Colon (tissue), 2 donors: Measurements from ENCODE around the gene CSGALNACT2.

Experiments
- FAIRE-seq: peaks from 2 replicates; lab custom pipeline; 2012; peaks lifted over from hg19 to GRCh38; lab: Jason Lieb, UNC
- donor health status: control.
- donor health status: control.

CSGALNACT2 gene

GRCh38 chr10:43190289-43190688 lies 52.0 kb downstream of the CSGALNACT2 start:
- FAIRE-seq, result no peak

DNA sequence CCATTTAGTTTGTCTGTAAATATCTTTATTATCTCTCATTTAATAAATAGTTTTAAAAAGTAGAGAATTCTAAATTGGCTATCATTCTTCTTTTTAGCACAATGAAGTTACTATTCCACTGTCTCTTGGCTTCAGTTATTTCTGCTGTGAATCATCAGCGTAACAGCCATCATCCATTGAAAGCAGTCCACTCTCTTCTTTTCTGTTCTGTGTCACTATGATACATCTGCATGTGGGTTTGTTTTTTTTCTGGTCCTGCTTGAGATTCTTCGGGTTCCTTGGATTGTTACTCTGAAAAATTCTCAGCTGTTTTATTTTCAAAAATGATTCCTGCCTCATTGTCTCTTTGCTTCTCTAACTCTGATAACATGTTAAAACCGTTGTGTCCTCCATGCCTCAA lies 52.5 kb downstream of the CSGALNACT2 start:
- FAIRE-seq, result no peak

GRCh38 chr10:43192884-43193283 lies 54.6 kb downstream of the CSGALNACT2 start:
- no peak for FAIRE-seq

DNA sequence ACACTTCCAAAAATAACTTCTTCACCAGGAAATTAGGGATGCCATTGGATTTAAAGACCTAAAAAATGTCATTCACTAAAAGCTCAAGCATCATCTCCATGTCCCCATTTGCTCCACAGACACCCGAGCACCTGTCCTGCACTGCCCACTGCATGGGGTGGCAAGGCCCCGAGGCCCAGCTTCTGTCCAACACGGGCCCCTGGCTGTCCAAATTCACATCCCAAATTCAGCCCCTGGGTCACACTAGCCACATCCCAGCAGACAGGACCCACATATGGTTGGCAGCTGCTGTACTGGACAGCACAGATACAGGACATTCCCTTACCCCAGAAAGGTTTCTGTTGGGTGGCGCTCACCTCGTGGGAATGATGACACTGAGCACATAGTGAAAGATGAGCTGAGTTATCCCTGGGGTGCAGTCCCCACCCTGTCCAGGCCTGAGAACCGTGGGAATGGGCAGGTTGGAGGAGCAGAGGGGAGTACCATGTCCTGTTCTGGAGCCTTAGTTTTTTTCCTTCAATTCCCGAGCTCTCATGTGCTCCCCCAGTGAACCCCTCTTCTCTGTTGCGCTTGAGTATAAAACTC lies 55.3 kb downstream of the CSGALNACT2 start:
- FAIRE-seq, result no peak

- FAIRE-seq, result no peak
Measured at GRCh38 chr10:43194266-43194665, 56.0 kb downstream of the CSGALNACT2 start.

- FAIRE-seq, result no peak
Measured at GRCh38 chr10:43194859-43195258, 56.6 kb downstream of the CSGALNACT2 start.

GRCh38 chr10:43195557-43195956 lies 57.3 kb downstream of the CSGALNACT2 start:
- FAIRE-seq, result no peak

DNA sequence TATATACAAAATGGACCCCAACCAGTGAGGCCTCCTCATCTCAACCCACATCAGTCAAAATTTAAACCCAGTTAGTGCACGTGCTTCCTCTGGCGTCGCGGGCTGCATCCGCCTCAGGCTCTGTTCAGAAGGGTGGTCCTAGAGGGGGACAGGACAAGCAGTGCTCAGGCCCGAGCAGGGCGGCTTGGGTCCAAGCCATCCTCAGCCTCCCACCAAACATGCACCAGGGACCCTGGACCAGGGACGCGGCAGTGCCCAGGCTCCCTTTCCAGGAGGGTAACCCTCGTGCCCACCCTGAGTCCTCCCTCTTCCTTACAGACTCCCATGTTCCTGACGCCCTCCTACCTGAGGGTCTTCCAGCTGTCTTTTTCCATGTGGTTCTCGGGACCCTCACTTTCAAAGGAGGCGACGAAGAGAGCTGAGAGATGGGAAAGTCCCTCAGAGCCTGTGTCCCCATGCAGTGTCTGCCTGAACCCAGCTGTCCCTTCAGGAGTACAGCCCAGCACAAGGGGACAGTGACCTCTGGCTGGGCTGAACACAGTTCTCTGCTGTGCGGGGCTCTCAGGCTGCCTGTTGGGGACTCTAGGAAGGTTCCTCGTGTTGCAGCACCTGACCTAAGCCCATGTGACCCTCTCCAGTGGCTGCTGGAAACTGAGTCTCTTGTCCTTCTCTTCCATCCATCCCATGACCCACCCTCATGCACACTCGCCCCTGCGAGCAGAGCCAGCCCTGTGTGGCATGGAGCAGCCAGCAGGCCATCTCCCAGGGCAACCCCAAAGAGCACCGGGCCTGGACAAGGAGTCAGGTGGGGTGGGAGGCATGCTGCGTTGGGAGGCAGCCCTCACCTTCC lies 58.1 kb downstream of the CSGALNACT2 start:
- FAIRE-seq, result no peak

- no peak for FAIRE-seq
Measured at GRCh38 chr10:43196981-43197833, 59.0 kb downstream of the CSGALNACT2 start.

DNA sequence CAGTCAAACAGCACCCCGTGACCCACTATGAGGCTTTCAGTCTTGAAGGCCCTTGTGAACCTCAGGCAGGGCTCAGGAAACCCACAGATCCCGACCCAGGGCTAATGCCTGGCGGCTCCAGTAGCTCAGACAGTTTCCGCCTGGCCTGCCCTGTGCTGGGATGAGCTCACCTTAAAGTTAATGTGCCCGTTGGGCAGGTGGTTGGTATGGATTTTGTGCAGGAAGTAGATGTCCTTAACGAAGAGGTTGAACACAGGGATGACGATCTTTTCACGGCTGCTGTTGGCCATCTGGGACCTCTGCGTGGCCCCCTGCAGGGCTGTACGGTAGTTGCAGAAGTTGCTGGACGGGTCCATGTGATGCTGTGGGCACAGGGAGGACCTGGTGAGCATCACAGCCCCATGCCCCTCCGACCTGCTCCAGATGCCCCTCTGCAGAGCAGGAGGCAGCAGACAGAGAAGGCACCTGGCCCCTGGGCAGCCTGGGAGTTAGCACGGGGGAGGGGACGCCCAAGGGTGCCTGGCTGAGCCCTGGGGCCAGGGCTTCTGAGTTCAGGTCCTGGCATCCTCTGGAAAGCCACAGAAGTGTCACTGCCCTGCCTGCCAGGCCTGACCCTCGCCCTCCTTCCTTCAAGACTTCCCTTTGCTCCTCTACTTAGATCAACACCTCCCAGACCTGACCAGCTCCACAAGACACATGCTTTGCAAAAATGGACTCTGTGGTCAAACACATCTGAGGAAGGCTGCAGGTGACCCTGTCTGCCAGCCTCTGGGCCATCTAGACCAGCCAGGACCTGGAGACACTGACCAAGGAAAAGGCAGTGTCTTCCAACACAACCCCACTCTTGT lies 59.8 kb downstream of the CSGALNACT2 start:
- FAIRE-seq, result no peak

DNA sequence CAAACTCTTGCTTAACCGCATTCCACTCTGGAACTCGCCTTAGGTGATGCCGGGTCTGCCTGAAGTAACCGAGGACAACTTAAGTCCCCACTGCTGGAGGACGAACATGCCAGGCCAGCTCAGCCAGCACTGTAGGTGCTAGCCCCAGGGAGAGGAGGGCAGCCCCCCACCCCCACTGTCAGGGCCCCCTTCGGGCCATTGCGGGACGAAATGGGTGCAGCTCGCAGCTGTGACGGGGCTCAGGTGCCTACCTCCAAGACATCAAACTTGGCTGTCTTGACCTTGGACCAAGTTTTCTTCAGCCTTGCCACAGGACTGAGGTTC lies 60.4 kb downstream of the CSGALNACT2 start:
- FAIRE-seq, result no peak

DNA sequence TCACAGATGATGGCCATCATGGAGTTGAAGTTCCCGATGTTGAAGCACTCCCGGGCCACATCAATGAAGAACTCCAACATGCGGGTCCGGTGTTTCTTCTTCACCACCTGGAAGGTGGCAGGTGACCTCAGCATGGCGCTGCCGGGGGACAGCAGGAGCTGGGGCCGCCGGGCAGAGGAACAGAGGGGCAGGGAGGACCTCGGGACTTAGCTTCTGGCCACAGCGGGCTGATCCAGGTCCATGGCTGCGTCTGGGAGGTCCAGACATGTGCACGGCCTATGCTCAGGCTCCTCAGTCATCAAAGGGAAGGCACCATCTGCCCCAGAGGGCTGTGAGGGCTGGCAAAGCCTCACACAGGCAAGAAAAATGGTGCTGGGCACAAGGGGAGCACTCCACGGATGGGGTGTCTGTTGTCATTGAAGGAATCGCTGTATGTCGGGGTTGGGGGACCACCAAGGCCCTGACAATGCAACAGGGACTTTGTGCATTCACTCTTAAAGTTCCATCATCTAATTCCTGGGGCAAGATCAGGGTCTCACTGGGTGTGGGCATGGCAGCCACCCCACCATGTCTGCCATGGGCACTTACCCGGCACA lies 60.9 kb downstream of the CSGALNACT2 start:
- FAIRE-seq, result no peak

DNA sequence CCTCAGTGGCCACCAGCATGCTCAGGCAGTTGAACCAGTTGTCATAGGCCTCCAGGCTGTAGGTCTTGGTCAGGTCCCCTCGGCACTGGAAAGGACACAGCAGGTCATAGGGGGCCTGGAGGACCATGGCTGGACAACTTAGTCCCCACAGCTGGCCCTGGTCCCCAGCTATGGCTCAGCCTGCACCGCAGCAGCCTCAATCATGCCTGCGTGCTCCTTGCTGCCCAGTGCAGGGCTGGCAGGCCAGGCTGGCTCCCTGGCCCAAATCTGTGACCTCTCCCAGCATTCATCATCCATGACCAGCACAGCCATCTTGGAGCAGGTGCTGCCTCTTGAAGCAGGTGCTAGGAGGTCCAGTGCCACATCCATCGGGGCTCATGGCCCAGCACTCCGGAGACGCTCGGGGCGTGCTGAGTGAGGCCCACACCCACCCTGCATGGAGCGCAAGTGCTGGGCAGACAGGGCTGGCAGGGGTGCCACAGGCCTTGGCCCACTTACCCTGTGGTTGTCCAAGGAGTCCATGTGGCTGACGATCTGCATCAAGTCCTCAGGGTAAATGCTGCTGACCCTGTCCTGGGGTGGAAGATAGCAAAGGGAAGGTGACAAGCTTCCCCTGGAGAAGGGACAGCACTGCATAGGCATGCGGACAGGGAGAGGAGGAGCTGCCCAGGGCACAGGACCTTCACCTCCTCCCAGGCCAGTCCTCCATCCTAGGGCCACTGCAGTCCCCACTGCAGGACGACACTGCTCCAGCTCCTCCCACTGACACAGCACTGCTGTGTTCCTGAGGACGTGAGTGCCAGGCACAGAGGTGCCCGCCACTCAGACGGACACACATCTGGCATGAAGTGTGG lies 61.7 kb downstream of the CSGALNACT2 start:
- FAIRE-seq, result no peak

DNA sequence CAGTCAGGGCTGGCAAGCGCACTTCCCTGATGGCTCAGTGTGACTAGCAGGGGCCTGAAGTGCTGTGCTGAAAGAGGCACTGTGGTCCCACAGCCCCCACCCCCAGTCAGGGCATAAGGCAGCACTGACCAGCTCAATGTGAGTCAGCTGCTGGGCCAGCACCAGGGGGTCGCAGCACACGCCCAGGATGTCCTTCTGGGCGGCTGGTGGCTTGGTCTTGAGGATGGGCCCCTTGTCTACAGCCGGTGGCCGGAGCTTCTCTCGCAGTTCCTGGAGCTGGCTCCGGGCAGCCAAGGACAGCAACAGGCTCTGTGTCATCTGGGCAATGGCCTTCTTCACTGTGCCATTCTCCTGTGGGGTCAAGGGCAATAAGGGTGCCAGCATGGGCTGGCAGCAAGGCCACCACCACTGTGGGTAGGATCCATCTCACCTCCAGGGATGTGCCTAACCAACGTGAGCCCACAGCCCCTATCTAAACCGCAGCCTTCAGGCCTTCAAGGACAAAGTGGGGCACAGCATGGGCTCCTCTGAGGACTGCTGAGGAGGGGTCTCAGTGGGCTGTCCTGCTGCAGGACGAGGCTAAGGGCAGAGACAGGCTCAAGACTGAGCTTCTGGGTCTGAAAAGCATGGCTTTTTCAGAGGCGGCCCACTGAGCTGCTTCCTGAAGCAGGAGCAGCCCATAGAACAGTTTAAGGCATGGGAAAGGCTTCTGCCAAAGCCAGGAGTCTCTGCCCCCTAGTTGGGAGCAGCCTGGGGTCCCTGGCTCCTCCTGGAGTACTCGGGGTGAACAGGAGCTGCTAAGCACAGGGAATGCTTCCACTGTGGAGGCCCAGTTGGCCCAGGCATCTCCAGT lies 62.5 kb downstream of the CSGALNACT2 start:
- FAIRE-seq, result no peak

DNA sequence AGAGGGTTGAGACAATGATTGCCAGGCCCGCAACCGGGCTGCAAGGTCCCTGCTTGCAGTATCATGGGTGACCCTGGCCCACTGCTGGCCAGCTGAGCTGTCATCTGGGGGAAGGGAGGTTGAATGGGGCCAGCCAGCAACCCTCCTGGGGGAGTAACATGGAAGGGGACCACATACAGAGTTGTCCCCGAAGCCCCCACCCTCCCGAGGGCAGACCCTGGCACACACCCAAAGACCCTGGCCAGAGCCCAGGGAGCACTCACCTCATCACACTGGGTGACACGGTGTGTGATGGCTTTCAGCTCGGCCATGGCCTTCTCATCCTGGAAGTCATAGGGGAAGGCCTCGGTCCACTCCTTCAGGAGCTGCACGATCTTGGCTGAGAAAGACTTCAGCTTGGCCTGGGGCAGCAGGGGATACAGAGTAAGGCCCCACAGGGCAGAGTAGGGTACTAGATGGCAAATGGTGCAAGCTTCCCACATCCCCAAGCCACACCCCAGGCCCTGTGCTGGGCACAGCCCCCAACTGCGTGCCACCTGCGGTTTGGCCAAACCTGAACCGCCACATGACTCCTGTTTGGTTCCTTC lies 63.4 kb downstream of the CSGALNACT2 start:
- no peak for FAIRE-seq

DNA sequence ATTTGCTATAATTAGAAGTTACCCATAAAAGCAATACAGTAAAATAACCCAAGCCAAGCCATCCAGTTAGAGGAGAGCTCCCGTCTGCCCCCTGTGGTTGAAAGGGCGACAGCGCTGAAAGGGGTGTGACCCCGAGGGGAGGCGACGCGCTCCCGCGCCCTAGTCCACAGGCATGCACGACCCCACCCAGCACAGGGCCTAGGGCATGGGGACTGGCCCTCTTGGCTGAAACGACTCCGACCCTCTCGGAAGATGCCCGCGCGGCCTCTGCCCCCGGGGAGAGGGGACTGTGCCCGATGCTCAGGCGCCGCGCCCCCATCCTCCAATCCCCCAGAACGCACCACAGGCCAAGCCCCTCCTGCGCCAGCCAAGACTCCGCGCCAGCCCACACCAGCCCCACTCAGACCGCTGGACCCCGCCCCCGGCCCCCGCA lies 64.0 kb downstream of the CSGALNACT2 start:
- FAIRE-seq, result no peak

DNA sequence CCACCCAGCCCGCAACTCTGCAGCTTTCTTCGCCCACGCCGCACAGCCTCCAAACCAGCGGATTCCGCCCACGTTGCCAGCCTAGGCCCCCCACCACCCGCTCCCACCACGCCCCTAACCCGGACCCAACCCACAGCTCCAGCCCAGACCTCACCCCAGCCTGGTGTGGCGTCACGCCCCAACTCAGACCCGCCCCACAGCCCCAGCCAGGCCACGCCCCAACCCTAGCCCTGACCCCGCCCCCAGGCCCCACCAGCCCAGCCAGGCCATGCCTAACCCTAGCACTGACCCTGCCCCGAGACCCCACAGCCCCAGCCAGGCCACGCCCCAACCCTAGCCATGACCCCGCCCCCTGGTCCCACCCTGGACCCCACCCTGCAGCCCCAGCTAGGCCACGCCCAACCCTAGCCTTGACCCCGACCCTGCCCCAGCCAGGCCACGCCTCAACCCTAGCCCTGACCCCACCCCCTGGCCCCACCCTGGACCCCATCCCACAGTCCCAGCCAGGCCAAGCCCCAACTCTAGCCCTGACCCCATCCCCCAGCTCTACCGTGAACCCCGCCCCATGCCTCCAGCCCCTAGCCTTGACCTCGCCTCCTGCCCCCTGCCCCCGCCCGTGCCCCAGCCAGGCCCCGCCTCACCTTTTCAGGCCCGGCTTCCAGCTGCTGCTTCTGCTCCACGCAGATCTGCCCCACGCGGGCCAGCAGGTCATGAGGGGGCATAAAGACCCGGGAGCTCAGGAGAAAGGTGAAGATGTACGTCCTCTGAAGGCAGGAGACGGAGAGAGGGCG lies 64.6 kb downstream of the CSGALNACT2 start:
- FAIRE-seq, result no peak

DNA sequence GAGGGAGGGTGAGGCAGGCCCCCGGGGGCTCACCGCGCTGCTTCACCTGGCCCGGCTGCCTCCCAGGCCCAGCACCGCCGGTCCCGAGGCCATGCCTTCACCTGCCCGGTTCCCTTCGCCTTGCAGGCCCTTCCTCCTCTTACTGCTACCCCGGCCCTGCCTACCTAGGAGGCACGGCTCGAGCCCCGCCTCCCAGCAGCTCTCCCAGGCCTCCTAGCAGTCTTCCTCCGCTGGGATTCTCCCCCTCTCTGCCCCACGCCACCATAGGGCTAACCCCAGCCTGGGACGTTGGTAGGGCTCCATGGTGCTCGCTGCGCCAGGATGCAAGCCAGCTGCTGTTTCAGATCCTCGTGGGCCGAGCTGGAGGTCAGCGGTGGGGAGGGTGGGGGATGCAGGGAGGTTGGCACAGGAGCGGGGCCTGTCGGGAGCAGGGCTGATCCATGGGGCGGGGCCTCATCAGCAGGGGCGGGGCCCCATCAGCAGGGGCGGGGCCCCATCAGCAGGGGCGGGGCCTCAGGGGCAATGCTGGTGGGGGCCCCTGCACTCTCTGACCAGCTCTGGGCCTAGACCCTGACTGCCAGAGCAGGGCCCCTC lies 65.3 kb downstream of the CSGALNACT2 start:
- no peak for FAIRE-seq
